ENCODE results near the gene SRMS. TPM values are rescaled to one million over a fixed set of nuclear protein-coding genes. Genes with fewer than 3 reads are reported as not detected.

SRMS gene
- total and polyA plus RNA-seq, 2 of the 13 experiments (the other 11 are each of a cell fraction or from before 2014, with no cell fraction given), result not detected

DNA sequence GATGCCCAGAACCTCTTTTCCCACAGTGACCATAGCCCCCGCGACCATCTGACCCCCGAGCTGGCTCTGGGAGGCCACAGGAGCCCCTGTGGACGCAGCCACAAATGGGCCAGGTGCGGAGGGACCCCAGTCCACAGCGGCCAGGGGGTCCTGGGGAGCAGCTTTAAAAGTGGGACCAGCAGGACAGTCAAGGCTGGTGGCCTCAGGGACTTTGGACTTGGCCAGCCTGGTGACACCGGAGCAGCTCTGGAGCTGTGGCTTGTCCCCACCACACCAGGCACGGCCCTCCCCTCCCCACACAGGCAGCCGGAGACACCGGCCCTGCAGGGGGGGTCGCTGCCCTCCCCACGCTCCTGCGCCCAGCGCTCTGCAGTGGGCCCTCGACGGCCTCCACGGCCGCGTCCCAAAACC is 9.9 kb upstream of the SRMS start (continued):
- TF ChIP-seq, protein P1, sequence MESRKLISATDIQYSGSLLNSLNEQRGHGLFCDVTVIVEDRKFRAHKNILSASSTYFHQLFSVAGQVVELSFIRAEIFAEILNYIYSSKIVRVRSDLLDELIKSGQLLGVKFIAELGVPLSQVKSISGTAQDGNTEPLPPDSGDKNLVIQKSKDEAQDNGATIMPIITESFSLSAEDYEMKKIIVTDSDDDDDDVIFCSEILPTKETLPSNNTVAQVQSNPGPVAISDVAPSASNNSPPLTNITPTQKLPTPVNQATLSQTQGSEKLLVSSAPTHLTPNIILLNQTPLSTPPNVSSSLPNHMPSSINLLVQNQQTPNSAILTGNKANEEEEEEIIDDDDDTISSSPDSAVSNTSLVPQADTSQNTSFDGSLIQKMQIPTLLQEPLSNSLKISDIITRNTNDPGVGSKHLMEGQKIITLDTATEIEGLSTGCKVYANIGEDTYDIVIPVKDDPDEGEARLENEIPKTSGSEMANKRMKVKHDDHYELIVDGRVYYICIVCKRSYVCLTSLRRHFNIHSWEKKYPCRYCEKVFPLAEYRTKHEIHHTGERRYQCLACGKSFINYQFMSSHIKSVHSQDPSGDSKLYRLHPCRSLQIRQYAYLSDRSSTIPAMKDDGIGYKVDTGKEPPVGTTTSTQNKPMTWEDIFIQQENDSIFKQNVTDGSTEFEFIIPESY (CRISPR knock-in tag; IDR thresholded peaks at IDR 0.05), result peak; percentile 71; the same call in 1 of the 2 replicates
- TF ChIP-seq ZNF773 (CRISPR knock-in tag; IDR thresholded peaks at IDR 0.05; ENCODE audit: borderline replicate concordance), result no peak
- TF ChIP-seq HMGA1 (CRISPR knock-in tag; conservative IDR thresholded peaks at IDR 0.05), result no peak
- TF ChIP-seq ZNF382 (CRISPR knock-in tag; IDR thresholded peaks at IDR 0.05; ENCODE audit: borderline replicate concordance), result no peak
- TF ChIP-seq TEAD2 (CRISPR knock-in tag; IDR thresholded peaks at IDR 0.05), result no peak
- no peak for TF ChIP-seq SP1 (IDR thresholded peaks at IDR 0.05)
- TF ChIP-seq SP1 (CRISPR knock-in tag; IDR thresholded peaks at IDR 0.05), result no peak
- TF ChIP-seq, protein P2, sequence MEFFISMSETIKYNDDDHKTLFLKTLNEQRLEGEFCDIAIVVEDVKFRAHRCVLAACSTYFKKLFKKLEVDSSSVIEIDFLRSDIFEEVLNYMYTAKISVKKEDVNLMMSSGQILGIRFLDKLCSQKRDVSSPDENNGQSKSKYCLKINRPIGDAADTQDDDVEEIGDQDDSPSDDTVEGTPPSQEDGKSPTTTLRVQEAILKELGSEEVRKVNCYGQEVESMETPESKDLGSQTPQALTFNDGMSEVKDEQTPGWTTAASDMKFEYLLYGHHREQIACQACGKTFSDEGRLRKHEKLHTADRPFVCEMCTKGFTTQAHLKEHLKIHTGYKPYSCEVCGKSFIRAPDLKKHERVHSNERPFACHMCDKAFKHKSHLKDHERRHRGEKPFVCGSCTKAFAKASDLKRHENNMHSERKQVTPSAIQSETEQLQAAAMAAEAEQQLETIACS (CRISPR knock-in tag; IDR thresholded peaks at IDR 0.05), result no peak
- TF ChIP-seq RELA (CRISPR knock-in tag; IDR thresholded peaks at IDR 0.05), result no peak
- TF ChIP-seq SAP130 (CRISPR knock-in tag; IDR thresholded peaks at IDR 0.05; ENCODE audit: low read depth), result peak; percentile 43; the same call in 1 of the 2 replicates
- TF ChIP-seq, protein P3, sequence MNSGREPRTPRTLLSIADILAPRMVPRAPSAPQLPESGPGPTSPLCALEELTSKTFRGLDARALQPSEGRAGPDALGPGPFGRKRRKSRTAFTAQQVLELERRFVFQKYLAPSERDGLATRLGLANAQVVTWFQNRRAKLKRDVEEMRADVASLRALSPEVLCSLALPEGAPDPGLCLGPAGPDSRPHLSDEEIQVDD (CRISPR knock-in tag; IDR thresholded peaks at IDR 0.05; ENCODE audit: borderline replicate concordance), result no peak
- TF ChIP-seq FOXO1 (CRISPR knock-in tag; IDR thresholded peaks at IDR 0.05), result 0 out of 2 replicates have a peak, but pooled peaks have one; percentile 20
- TF ChIP-seq, protein P4, sequence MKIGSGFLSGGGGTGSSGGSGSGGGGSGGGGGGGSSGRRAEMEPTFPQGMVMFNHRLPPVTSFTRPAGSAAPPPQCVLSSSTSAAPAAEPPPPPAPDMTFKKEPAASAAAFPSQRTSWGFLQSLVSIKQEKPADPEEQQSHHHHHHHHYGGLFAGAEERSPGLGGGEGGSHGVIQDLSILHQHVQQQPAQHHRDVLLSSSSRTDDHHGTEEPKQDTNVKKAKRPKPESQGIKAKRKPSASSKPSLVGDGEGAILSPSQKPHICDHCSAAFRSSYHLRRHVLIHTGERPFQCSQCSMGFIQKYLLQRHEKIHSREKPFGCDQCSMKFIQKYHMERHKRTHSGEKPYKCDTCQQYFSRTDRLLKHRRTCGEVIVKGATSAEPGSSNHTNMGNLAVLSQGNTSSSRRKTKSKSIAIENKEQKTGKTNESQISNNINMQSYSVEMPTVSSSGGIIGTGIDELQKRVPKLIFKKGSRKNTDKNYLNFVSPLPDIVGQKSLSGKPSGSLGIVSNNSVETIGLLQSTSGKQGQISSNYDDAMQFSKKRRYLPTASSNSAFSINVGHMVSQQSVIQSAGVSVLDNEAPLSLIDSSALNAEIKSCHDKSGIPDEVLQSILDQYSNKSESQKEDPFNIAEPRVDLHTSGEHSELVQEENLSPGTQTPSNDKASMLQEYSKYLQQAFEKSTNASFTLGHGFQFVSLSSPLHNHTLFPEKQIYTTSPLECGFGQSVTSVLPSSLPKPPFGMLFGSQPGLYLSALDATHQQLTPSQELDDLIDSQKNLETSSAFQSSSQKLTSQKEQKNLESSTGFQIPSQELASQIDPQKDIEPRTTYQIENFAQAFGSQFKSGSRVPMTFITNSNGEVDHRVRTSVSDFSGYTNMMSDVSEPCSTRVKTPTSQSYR (CRISPR knock-in tag; IDR thresholded peaks at IDR 0.05; ENCODE audit: borderline replicate concordance), result no peak; the same call in 1 of the 2 replicates
- peak; percentile 46; the same call in 1 of the 2 replicates for TF ChIP-seq ZBTB7B (CRISPR knock-in tag; IDR thresholded peaks at IDR 0.05)
- no peak for TF ChIP-seq ZNF564 (CRISPR knock-in tag; IDR thresholded peaks at IDR 0.05)
- TF ChIP-seq DMAP1 (CRISPR knock-in tag; IDR thresholded peaks at IDR 0.05), result no peak
- TF ChIP-seq, protein P5, sequence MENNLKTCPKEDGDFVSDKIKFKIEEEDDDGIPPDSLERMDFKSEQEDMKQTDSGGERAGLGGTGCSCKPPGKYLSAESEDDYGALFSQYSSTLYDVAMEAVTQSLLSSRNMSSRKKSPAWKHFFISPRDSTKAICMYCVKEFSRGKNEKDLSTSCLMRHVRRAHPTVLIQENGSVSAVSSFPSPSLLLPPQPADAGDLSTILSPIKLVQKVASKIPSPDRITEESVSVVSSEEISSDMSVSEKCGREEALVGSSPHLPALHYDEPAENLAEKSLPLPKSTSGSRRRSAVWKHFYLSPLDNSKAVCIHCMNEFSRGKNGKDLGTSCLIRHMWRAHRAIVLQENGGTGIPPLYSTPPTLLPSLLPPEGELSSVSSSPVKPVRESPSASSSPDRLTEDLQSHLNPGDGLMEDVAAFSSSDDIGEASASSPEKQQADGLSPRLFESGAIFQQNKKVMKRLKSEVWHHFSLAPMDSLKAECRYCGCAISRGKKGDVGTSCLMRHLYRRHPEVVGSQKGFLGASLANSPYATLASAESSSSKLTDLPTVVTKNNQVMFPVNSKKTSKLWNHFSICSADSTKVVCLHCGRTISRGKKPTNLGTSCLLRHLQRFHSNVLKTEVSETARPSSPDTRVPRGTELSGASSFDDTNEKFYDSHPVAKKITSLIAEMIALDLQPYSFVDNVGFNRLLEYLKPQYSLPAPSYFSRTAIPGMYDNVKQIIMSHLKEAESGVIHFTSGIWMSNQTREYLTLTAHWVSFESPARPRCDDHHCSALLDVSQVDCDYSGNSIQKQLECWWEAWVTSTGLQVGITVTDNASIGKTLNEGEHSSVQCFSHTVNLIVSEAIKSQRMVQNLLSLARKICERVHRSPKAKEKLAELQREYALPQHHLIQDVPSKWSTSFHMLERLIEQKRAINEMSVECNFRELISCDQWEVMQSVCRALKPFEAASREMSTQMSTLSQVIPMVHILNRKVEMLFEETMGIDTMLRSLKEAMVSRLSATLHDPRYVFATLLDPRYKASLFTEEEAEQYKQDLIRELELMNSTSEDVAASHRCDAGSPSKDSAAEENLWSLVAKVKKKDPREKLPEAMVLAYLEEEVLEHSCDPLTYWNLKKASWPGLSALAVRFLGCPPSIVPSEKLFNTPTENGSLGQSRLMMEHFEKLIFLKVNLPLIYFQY (CRISPR knock-in tag; IDR thresholded peaks at IDR 0.05; ENCODE audit: borderline replicate concordance), result no peak
